ENCODE data around the gene KRTAP5-1.
A peak's percentile ranks its signal among the peaks of the same experiment; 100 is the strongest.

- TF ChIP-seq CTCF (IDR thresholded peaks at IDR 0.05) (peak; percentile 50 to 87 (median 61)), POLR2AphosphoS5 (IDR thresholded peaks at IDR 0.05) (no peak)
Observed at GRCh38 chr11:1546536-1547466, 38.3 kb downstream of the KRTAP5-1 start.

Measured in sigmoid colon (tissue), 4 donors.